Pancreas (tissue), 8 donors: ENCODE results near the gene NCOA4. TPM values are rescaled to one million over a fixed set of nuclear protein-coding genes. Genes with fewer than 3 reads are reported as not detected.

ENCODE experiments used
- polyA plus RNA-seq, 2 donors: library from polyadenylated mRNA; stranded (reverse); fragments of 200-250 nt; gene quantifications; one replicate each; pipeline ENCODE4 v1.2.3, GENCODE V29; 2013
- total RNA-seq, 6 donors: library from RNA; stranded (reverse); fragmentation: NEBNext Ultra II Directional in 4 of 6; extraction: Animal tissue kit (Norgen Biotek cat#: 25700) in 4 of 6; gene quantifications; one replicate each; pipeline versions ENCODE4 v1.2.1 to v1.2.4, GENCODE V29; 2021 to 2023
- donor health status: healthy with polysubstance abuse.
- donor health status: DM: no; HTN: no; CAD: no; lungs with moderate emphysema.
- donor health status: DM: no; HTN: no; CAD: no.
- donor health status: Bipolar disorder and iron deficiency.
- donor health status: DM: yes; HTN: yes; CAD: no.
- donor health status: DM: no; HTN: no; CAD: no.
- donor health status: DM: no; HTN: no; CAD: no.
- donor health status: DM: yes; HTN: yes; CAD: no.

Gene NCOA4
- total and polyA plus RNA-seq, 8 donors: 16.7 to 69.4 (median 55.8) TPM

Other genes starting within 250 kb of the NCOA4 start
- gene AGAP4, start 183.1 kb downstream of the NCOA4 start, total RNA-seq: 10 to 100 TPM in 2 of 6 donors, 1 to 10 TPM in 4; 4.8 to 13.2 (median 9.3) TPM
- 10 to 100 TPM; 20.5 to 32.0 TPM for gene AGAP4, start 183.1 kb downstream of the NCOA4 start, polyA plus RNA-seq
- gene TIMM23, start 58.1 kb downstream of the NCOA4 start, total RNA-seq: 10 to 100 TPM; 12.9 to 21.5 (median 18.8) TPM
- gene TIMM23, start 58.1 kb downstream of the NCOA4 start, polyA plus RNA-seq: 10 to 100 TPM; 28.2 to 32.7 TPM
- gene MSMB, start 15.6 kb upstream of the NCOA4 start, total RNA-seq: not detected
- gene MSMB, start 15.6 kb upstream of the NCOA4 start, polyA plus RNA-seq: under 1 TPM in 1 of 2 donors, not detected in 1; 0.84 TPM